Epithelial cell of esophagus (primary cell): ENCODE measurements around the gene MAP3K2.
"Not testable (repeated sequence)": the region's sequence is repeated elsewhere in the genome, so short reads cannot be mapped to it uniquely, and the experiment has no call there.

Source experiments
- DNase-seq: peaks from one replicate; pipeline ENCODE4 v3.0.0; 2010; ENCODE audit warnings: low read depth
- H3K4me3 ChIP-seq: 2 replicates; pipeline ENCODE4 v1.5.1; 2011; ENCODE audit warnings: mild to moderate bottlenecking, low read length, control low read depth
- CTCF ChIP-seq: IDR thresholded peaks from 2 replicates; pipeline ENCODE4 v1.5.1; 2011; ENCODE audit warnings: low read depth, mild to moderate bottlenecking, low read length, control low read depth, inconsistent platforms; ENCODE audit not compliant: insufficient read depth; ENCODE audit errors: missing control alignments

The MAP3K2 gene

DNA sequence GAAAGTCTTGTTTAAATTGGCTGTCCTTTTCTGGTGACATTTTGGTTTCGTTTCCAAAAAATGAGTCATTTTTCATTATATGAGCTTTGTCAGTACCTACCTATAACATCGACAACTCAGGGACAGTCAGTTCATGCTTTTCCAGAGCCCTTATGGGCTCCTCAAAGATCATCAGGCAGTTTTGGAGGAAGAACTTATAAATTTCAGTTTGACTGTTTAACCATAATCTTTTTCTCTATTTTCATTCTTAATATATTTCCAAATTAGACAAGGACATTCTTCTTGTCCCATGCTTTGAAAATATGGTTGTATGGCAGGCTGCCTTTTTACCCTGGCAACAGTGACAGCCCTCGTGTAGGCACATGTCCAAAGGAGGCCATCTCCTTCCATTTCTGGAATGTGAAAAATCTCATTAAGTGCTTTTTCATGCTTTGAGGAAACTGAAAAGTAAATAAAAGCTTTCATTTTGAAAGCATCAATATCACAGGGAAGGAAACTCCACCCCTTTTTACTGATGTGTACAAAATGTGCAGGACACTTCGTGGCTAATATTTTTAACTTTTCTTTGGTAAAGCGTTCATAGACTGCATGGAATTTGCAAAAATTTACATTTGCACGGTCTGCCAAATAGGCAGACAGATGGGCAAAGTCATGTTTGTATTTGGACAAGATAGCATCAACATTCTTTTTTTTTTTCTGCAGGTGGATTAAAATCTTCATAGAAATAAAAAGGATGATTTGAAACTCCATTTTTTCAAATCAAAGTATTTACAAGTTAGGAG, 23.3 kb upstream of the MAP3K2 start:
- no peak for TF ChIP-seq CTCF
- no peak overlapping the region for H3K4me3 ChIP-seq
- peak; percentile 42 for DNase-seq

- not testable (repeated sequence) for DNase-seq, H3K4me3 ChIP-seq
These were observed 21.9 kb upstream of the MAP3K2 start for GRCh38 chr2:127409716-127410115.

GRCh38 chr2:127408807-127409099, 21.0 kb upstream of the MAP3K2 start:
- TF ChIP-seq CTCF: no peak
- DNase-seq: no peak
- no peak overlapping the region for H3K4me3 ChIP-seq

- no peak for TF ChIP-seq CTCF
- H3K4me3 ChIP-seq: peak overlapping the region; percentile 20
- DNase-seq: peak; percentile 93
These were observed 20.4 kb upstream of the MAP3K2 start for GRCh38 chr2:127408004-127408806.

- no peak overlapping the region for H3K4me3 ChIP-seq
- no peak for DNase-seq
- TF ChIP-seq CTCF: no peak
These were observed 19.9 kb upstream of the MAP3K2 start for GRCh38 chr2:127407661-127408003.

- DNase-seq: no peak
- TF ChIP-seq CTCF: no peak
- no peak overlapping the region for H3K4me3 ChIP-seq
These were observed 19.3 kb upstream of the MAP3K2 start for GRCh38 chr2:127407091-127407490.

DNA sequence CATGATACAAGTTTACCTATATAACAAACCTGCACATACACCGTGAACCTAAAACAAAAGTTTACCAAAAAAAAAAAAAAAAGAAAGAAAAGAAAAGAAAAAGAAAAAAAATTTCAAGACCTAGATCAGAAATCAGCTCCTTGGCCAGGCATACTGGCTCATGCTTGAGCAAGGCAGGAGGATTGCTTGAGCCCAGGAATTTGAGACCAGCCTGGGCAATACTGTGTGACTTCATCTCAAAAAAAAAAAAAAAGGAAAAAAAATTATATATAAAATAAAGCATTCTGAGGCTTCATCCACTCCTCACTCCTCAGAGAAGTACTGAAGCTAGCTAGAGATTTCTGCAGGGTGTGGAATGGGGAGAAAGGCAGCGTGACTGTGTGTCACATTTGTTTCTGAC, 18.7 kb upstream of the MAP3K2 start:
- no peak overlapping the region for H3K4me3 ChIP-seq
- peak; percentile 59 for DNase-seq
- TF ChIP-seq CTCF: no peak
